Esophagus muscularis mucosa (tissue), 4 donors: ENCODE results near the gene IL17F.

Experiments used
- CTCF ChIP-seq, 3 experiments: fragments of 200-600 bp in 2 of 3; fragments of 450-650 bp in 1 of 3; sonication (generic) in 2 of 3; IDR thresholded peaks; one replicate each; pipeline ENCODE4 v1.5.1; 2017 to 2019; ENCODE audit warnings: antibody characterized with exemption in 3 of 3, mild to moderate bottlenecking in 2 of 3, moderate library complexity in 1 of 3
- EP300 ChIP-seq: sonication (generic); formaldehyde crosslinking; IDR thresholded peaks from one replicate; pipeline ENCODE4 v1.6.1; 2017; ENCODE audit warnings: antibody characterized with exemption
- POLR2A ChIP-seq: fragments of 450-650 bp; IDR thresholded peaks from one replicate; pipeline ENCODE4 v1.6.1; 2017; ENCODE audit warnings: antibody characterized with exemption, moderate library complexity, mild to moderate bottlenecking, low read depth
- POLR2AphosphoS5 ChIP-seq, 2 donors: sonication (generic); formaldehyde crosslinking; IDR thresholded peaks; one replicate each; pipeline ENCODE4 v1.6.1; 2017; ENCODE audit warnings: antibody characterized with exemption in 2 of 2

DNA sequence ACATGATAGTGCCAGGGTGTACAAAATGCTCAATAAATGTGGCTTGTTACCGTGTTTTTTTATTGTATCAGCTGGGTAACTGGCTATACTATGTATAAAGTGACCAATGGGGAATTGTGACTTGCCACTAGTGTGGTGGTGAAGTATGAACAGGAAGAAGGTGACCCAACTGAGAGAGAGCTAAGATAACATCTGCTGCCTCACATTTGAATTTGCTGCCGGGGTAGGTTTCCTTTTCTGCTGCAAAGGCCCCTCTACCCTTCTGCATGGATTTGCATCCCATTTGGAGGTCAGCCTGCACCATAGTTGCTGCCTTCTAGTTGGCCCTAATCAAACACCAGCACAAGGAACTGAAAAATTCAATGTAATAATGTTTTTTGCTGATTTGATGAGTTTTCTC, 34.1 kb downstream of the IL17F start:
- no peak for TF ChIP-seq CTCF (IDR thresholded peaks at IDR 0.05)
- no peak for TF ChIP-seq POLR2A
- TF ChIP-seq POLR2AphosphoS5 (IDR thresholded peaks at IDR 0.05), result no peak
- no peak for TF ChIP-seq EP300
